PC-9 (cell line): ENCODE data around the gene MCUB.

Source experiments
- CTCF ChIP-seq: fragments of 200-600 bp; sonication (generic); conservative IDR thresholded peaks from 2 replicates; pipeline ENCODE4 v1.6.1; 2017; ENCODE audit warnings: mixed run types, antibody characterized with exemption, mild to moderate bottlenecking, moderate library complexity
- EZH2 ChIP-seq: fragments of 200-600 bp; sonication (generic); IDR thresholded peaks from 2 replicates; pipeline ENCODE4 v1.8.0; 2017; ENCODE audit warnings: antibody characterized with exemption, low read depth

GRCh38 chr4:109662116-109662515, 102.1 kb downstream of the MCUB start:
- TF ChIP-seq EZH2 (no peak), CTCF (no peak)
